Parathyroid adenoma (tissue), 2 donors: ENCODE measurements around the gene C22orf31.

Source experiments
- H2AFZ ChIP-seq: fragments of 300-600 bp; sonication (generic); one replicate; pipeline ENCODE4 v1.7.0; 2017; ENCODE audit warnings: antibody characterized with exemption, mild to moderate bottlenecking
- H3K27ac ChIP-seq: fragments of 300-600 bp; sonication (generic); one replicate; pipeline ENCODE4 v1.7.0; 2017
- H3K27me3 ChIP-seq: fragments of 300-600 bp; sonication (generic); one replicate; pipeline ENCODE4 v1.7.0; 2017; ENCODE audit warnings: low read length; ENCODE audit not compliant: control insufficient read depth, insufficient read depth
- H3K36me3 ChIP-seq: fragments of 300-600 bp; sonication (generic); one replicate; pipeline ENCODE4 v1.7.0; 2017; ENCODE audit warnings: low read length; ENCODE audit not compliant: control insufficient read depth, insufficient read depth
- H3K4me1 ChIP-seq: fragments of 300-600 bp; sonication (generic); one replicate; pipeline ENCODE4 v1.7.0; 2017; ENCODE audit warnings: control low read depth
- H3K4me2 ChIP-seq: fragments of 300-600 bp; sonication (generic); one replicate; pipeline ENCODE4 v1.7.0; 2017; ENCODE audit warnings: low read length
- H3K4me3 ChIP-seq: fragments of 300-600 bp; sonication (generic); one replicate; pipeline ENCODE4 v1.7.0; 2017; ENCODE audit warnings: low read depth, low read length
- H3K79me2 ChIP-seq: fragments of 300-600 bp; sonication (generic); one replicate; pipeline ENCODE4 v1.7.0; 2017; ENCODE audit warnings: control low read depth
- H3K9ac ChIP-seq: fragments of 300-600 bp; sonication (generic); one replicate; pipeline ENCODE4 v1.7.0; 2017; ENCODE audit warnings: mild to moderate bottlenecking
- H3K9me3 ChIP-seq: fragments of 300-600 bp; sonication (generic); one replicate; pipeline ENCODE4 v1.7.0; 2017; ENCODE audit warnings: low read length; ENCODE audit not compliant: control insufficient read depth
- CTCF ChIP-seq: fragments of 300-600 bp; sonication (generic); IDR thresholded peaks from one replicate; pipeline ENCODE4 v1.7.0; 2017; ENCODE audit warnings: antibody characterized with exemption, mild to moderate bottlenecking
- donor health status: primary hyperparathyroidism.

Gene C22orf31

GRCh38 chr22:29049655-29050263, 11.9 kb downstream of the C22orf31 start:
- H3K9ac ChIP-seq = no peak overlapping the region
- H3K27me3 ChIP-seq = no peaks in the 10 kb centered on the region
- H3K4me2 ChIP-seq = no peak overlapping the region
- no peak for TF ChIP-seq CTCF
- H3K27ac ChIP-seq = no peak overlapping the region
- H3K4me1 ChIP-seq = no peaks in the 10 kb centered on the region
- no peak overlapping the region for H3K4me3 ChIP-seq
- H2AFZ ChIP-seq = no peak overlapping the region
- H3K9me3 ChIP-seq = no peaks in the 10 kb centered on the region
- H3K36me3 ChIP-seq = no peaks in the 10 kb centered on the region
- no peaks in the 10 kb centered on the region for H3K79me2 ChIP-seq

- Histone ChIP-seq H3K4me1 (no peaks in the 10 kb centered on the region), H3K9ac (no peak overlapping the region), H3K27ac (no peak overlapping the region), H3K36me3 (no peaks in the 10 kb centered on the region), H3K4me2 (no peak overlapping the region), H3K9me3 (no peaks in the 10 kb centered on the region), H3K27me3 (no peaks in the 10 kb centered on the region), H3K79me2 (no peaks in the 10 kb centered on the region), H3K4me3 (no peak overlapping the region), H2AFZ (no peak overlapping the region)
- no peak for TF ChIP-seq CTCF
Measured at GRCh38 chr22:29048822-29049654, 12.6 kb downstream of the C22orf31 start.

- H2AFZ ChIP-seq = no peak overlapping the region
- no peak for TF ChIP-seq CTCF
- H3K4me1 ChIP-seq = no peaks in the 10 kb centered on the region
- no peaks in the 10 kb centered on the region for H3K79me2 ChIP-seq
- H3K9me3 ChIP-seq = no peaks in the 10 kb centered on the region
- no peak overlapping the region for H3K9ac ChIP-seq
- H3K27ac ChIP-seq = no peak overlapping the region
- H3K27me3 ChIP-seq = no peaks in the 10 kb centered on the region
- H3K36me3 ChIP-seq = no peaks in the 10 kb centered on the region
- no peak overlapping the region for H3K4me2 ChIP-seq
- no peak overlapping the region for H3K4me3 ChIP-seq
Measured at GRCh38 chr22:29044657-29045176, 16.9 kb downstream of the C22orf31 start.

- H3K27ac ChIP-seq = no peak overlapping the region
- no peak overlapping the region for H3K9ac ChIP-seq
- H3K79me2 ChIP-seq = no peaks in the 10 kb centered on the region
- no peak overlapping the region for H3K4me3 ChIP-seq
- no peaks in the 10 kb centered on the region for H3K9me3 ChIP-seq
- H3K4me2 ChIP-seq = no peak overlapping the region
- TF ChIP-seq CTCF = no peak
- no peaks in the 10 kb centered on the region for H3K4me1 ChIP-seq
- H2AFZ ChIP-seq = no peak overlapping the region
- H3K36me3 ChIP-seq = no peaks in the 10 kb centered on the region
- no peaks in the 10 kb centered on the region for H3K27me3 ChIP-seq
Measured at GRCh38 chr22:29043906-29044575, 17.6 kb downstream of the C22orf31 start.
